Measurements from ENCODE around the gene PLN. TPM values are rescaled to one million over a fixed set of nuclear protein-coding genes. Genes with fewer than 3 reads are reported as not detected.

Gene PLN
- total and polyA plus RNA-seq, 10 of the 15 experiments (the other 5 are each of a cell fraction or from before 2014, with no cell fraction given), result 0.16 to 0.44 TPM; not detected in 8

GRCh38 chr6:118589649-118590365, 41.7 kb downstream of the PLN start:
- in situ Hi-C loops (cut with MboI) (no loop called here), intact Hi-C loops (cut with micrococcal nuclease; ENCODE audit: unreplicated experiment) (no loop called here)
- H3K27me3 ChIP-seq (replicated peaks in 1 of 2; ENCODE audit: control insufficient read depth in 2 of 2, insufficient read depth in 2 of 2, low read length in 1 of 2), result no peaks in the 10 kb centered on the region
- no peak overlapping the region for H3K4me2 ChIP-seq (ENCODE audit: control insufficient read depth, insufficient read depth)
- no peak overlapping the region for H3K9ac ChIP-seq (ENCODE audit: control insufficient read depth, insufficient read depth, low read length)
- POLR2A ChIA-PET, result no interaction called here
- H3K79me2 ChIP-seq (ENCODE audit: control insufficient read depth, insufficient read depth, low read length), result no peaks in the 10 kb centered on the region
- BruUV-seq (replicated peaks), result no TSS peak
- RAD21 ChIA-PET (ENCODE audit: unreplicated experiment), result no interaction called here
- no peaks in the 10 kb centered on the region for H3K4me1 ChIP-seq (ENCODE audit: control insufficient read depth, insufficient read depth, low read length)
- SMC1A ChIA-PET (ENCODE audit: uncharacterized antibody, unreplicated experiment), result no interaction called here
- CTCF ChIA-PET, result interaction anchor here (0.6 kb wide), 1 partner anchor 305 kb away, joined by 3 read pairs; no protein-coding TSS in a partner anchor
- DNase-seq (ENCODE audit: low read depth, low spot score) (no peak), FAIRE-seq (no peak), ATAC-seq (no peak)
- no peak overlapping the region for H3K4me3 ChIP-seq
- H4K20me1 ChIP-seq (ENCODE audit: control insufficient read depth, insufficient read depth), result no peaks in the 10 kb centered on the region
- no peaks in the 10 kb centered on the region for H3K36me3 ChIP-seq (ENCODE audit: control insufficient read depth in 2 of 2, insufficient read depth in 2 of 2, low read length in 1 of 2)
- no peaks in the 10 kb centered on the region; the same call in 2 of the 3 replicates for H3K9me3 ChIP-seq (replicated peaks; ENCODE audit: control insufficient read depth, insufficient read depth, low read length)
- H3K27ac ChIP-seq (ENCODE audit: control insufficient read depth, insufficient read depth), result no peak overlapping the region
- no peak overlapping the region for H2AFZ ChIP-seq (ENCODE audit: control insufficient read depth, low read depth, low read length)
- WGBS (ENCODE audit: insufficient coverage, insufficient replicate concordance, low lambda C conversion rate, missing lambda C conversion rate), result 80% methylated on average over 6 of the region's 6 CpGs
- TF ChIP-seq RAD21 (IDR thresholded peaks at IDR 0.05; ENCODE audit: insufficient read depth, low read depth, low read length) (no peak), SREBF2 (IDR thresholded peaks at IDR 0.05; ENCODE audit: low read length) (no peak), SPI1 (IDR thresholded peaks at IDR 0.05; ENCODE audit: borderline replicate concordance, insufficient read depth, low read depth, low read length) (no peak), POU2F2 (IDR thresholded peaks at IDR 0.05; ENCODE audit: borderline replicate concordance, low read depth, low read length) (no peak), EZH2 (IDR thresholded peaks at IDR 0.05; ENCODE audit: borderline replicate concordance, control insufficient read depth, low read depth, low read length) (no peak), BRCA1 (IDR thresholded peaks at IDR 0.05; ENCODE audit: low read depth, low read length) (no peak), ZBTB11 (CRISPR knock-in tag; IDR thresholded peaks at IDR 0.05) (no peak), ATF7 (IDR thresholded peaks at IDR 0.05; ENCODE audit: low read depth) (no peak), GATAD2B (conservative IDR thresholded peaks at IDR 0.05; ENCODE audit: low read depth) (no peak)
- TF ChIP-seq, protein P1, sequence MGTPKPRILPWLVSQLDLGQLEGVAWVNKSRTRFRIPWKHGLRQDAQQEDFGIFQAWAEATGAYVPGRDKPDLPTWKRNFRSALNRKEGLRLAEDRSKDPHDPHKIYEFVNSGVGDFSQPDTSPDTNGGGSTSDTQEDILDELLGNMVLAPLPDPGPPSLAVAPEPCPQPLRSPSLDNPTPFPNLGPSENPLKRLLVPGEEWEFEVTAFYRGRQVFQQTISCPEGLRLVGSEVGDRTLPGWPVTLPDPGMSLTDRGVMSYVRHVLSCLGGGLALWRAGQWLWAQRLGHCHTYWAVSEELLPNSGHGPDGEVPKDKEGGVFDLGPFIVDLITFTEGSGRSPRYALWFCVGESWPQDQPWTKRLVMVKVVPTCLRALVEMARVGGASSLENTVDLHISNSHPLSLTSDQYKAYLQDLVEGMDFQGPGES (IDR thresholded peaks at IDR 0.05), result no peak
- TF ChIP-seq, protein P2, sequence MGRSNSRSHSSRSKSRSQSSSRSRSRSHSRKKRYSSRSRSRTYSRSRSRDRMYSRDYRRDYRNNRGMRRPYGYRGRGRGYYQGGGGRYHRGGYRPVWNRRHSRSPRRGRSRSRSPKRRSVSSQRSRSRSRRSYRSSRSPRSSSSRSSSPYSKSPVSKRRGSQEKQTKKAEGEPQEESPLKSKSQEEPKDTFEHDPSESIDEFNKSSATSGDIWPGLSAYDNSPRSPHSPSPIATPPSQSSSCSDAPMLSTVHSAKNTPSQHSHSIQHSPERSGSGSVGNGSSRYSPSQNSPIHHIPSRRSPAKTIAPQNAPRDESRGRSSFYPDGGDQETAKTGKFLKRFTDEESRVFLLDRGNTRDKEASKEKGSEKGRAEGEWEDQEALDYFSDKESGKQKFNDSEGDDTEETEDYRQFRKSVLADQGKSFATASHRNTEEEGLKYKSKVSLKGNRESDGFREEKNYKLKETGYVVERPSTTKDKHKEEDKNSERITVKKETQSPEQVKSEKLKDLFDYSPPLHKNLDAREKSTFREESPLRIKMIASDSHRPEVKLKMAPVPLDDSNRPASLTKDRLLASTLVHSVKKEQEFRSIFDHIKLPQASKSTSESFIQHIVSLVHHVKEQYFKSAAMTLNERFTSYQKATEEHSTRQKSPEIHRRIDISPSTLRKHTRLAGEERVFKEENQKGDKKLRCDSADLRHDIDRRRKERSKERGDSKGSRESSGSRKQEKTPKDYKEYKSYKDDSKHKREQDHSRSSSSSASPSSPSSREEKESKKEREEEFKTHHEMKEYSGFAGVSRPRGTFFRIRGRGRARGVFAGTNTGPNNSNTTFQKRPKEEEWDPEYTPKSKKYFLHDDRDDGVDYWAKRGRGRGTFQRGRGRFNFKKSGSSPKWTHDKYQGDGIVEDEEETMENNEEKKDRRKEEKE (IDR thresholded peaks at IDR 0.05), result no peak
- TF ChIP-seq, protein P3, sequence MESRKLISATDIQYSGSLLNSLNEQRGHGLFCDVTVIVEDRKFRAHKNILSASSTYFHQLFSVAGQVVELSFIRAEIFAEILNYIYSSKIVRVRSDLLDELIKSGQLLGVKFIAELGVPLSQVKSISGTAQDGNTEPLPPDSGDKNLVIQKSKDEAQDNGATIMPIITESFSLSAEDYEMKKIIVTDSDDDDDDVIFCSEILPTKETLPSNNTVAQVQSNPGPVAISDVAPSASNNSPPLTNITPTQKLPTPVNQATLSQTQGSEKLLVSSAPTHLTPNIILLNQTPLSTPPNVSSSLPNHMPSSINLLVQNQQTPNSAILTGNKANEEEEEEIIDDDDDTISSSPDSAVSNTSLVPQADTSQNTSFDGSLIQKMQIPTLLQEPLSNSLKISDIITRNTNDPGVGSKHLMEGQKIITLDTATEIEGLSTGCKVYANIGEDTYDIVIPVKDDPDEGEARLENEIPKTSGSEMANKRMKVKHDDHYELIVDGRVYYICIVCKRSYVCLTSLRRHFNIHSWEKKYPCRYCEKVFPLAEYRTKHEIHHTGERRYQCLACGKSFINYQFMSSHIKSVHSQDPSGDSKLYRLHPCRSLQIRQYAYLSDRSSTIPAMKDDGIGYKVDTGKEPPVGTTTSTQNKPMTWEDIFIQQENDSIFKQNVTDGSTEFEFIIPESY (IDR thresholded peaks at IDR 0.05), result no peak

All from GM12878 (cell line).